ENCODE data around the gene AQP1.

AQP1 gene

DNA sequence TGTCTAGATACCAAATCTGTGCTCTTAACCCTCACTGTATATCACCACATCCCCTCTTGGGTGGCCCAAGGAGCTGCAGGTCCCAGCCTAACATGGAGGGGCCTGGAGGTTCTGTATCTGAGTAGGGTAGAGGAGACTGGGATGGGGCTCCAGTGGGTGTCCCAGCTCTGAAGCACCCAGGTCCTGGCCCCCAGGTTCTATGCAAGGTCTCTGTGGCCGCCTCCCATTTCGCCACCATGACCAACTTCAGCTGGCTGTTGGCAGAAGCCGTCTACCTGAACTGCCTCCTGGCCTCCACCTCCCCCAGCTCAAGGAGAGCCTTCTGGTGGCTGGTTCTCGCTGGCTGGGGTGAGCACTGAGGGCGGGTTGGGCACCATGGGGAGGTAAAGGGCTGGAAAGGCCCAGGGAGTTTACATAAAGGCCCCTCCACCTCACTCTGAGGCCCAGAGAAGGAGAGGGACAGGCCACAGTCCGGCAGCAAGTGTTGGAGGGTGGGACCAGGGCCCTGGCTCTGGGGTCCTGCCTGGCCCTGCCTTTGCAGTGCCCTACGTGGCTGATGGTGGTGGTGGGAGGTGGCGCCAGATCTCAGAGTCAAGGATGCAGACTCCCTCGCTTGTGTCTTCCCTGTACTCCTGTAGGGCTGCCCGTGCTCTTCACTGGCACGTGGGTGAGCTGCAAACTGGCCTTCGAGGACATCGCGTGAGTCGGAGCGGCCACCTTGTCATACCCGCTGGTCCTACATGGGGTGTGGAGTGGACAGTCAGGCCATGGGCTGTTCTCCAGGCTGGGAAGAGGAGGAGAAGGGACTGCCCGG lies 62.3 kb downstream of the AQP1 start:
- H3K9ac ChIP-seq, result no peak overlapping the region
- no peaks in the 10 kb centered on the region for H3K36me3 ChIP-seq (ENCODE audit: control insufficient read depth, insufficient read depth, low read length)
- TF ChIP-seq, protein P1, sequence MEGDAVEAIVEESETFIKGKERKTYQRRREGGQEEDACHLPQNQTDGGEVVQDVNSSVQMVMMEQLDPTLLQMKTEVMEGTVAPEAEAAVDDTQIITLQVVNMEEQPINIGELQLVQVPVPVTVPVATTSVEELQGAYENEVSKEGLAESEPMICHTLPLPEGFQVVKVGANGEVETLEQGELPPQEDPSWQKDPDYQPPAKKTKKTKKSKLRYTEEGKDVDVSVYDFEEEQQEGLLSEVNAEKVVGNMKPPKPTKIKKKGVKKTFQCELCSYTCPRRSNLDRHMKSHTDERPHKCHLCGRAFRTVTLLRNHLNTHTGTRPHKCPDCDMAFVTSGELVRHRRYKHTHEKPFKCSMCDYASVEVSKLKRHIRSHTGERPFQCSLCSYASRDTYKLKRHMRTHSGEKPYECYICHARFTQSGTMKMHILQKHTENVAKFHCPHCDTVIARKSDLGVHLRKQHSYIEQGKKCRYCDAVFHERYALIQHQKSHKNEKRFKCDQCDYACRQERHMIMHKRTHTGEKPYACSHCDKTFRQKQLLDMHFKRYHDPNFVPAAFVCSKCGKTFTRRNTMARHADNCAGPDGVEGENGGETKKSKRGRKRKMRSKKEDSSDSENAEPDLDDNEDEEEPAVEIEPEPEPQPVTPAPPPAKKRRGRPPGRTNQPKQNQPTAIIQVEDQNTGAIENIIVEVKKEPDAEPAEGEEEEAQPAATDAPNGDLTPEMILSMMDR (IDR thresholded peaks at IDR 0.05), result no peak
- H3K4me2 ChIP-seq (ENCODE audit: low read length), result no peak overlapping the region
- no peak overlapping the region for H3K4me3 ChIP-seq (ENCODE audit: low read depth, low read length)
- H3K27me3 ChIP-seq (ENCODE audit: control insufficient read depth, insufficient read depth, low read length), result no peaks in the 10 kb centered on the region
- no peaks in the 10 kb centered on the region for H3K4me1 ChIP-seq
- H2AFZ ChIP-seq, result no peak overlapping the region
- H3K27ac ChIP-seq, result no peak overlapping the region
- H3K9me3 ChIP-seq (ENCODE audit: control insufficient read depth, low read length), result no peaks in the 10 kb centered on the region
- H3K79me2 ChIP-seq, result no peaks in the 10 kb centered on the region

DNA sequence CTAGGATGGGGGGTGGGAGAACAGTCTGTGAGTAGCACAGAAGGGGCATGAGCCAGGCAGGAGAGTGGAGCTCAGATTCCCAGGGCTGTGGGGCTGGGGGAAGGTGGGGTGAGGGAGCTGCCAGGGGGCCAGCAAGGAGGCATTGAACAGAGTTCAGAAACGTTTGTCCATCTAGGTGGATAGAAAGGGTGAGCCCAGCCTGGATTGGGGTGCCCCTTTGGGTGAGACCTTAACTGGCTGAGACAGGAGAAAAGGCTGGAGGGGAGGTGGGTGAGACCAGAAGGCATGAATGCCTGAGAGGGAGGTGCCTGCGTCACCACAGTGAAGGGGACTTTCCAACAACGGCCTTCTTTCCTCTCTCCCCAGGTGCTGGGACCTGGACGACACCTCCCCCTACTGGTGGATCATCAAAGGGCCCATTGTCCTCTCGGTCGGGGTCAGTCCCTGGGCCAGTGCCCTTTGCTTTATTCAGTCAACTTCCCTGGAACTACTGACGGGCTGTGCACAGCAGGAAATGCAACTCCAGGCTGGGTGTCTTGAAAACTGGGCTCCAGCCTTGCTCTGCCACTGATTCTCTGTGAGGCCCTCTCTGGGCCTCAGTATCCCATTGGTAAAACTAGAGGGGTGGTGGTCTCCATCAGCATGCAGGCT lies 63.1 kb downstream of the AQP1 start:
- TF ChIP-seq, protein P1 (IDR thresholded peaks at IDR 0.05), result peak; percentile 46
- Histone ChIP-seq H3K27me3 (ENCODE audit: control insufficient read depth, insufficient read depth, low read length) (no peaks in the 10 kb centered on the region), H3K36me3 (ENCODE audit: control insufficient read depth, insufficient read depth, low read length) (no peaks in the 10 kb centered on the region), H3K4me1 (no peaks in the 10 kb centered on the region), H3K9me3 (ENCODE audit: control insufficient read depth, low read length) (no peaks in the 10 kb centered on the region), H3K27ac (no peak overlapping the region), H2AFZ (no peak overlapping the region), H3K9ac (no peak overlapping the region), H3K4me3 (ENCODE audit: low read depth, low read length) (no peak overlapping the region), H3K79me2 (no peaks in the 10 kb centered on the region), H3K4me2 (ENCODE audit: low read length) (no peak overlapping the region)
